ENCODE data around the gene MLLT1.

The MLLT1 gene

DNA sequence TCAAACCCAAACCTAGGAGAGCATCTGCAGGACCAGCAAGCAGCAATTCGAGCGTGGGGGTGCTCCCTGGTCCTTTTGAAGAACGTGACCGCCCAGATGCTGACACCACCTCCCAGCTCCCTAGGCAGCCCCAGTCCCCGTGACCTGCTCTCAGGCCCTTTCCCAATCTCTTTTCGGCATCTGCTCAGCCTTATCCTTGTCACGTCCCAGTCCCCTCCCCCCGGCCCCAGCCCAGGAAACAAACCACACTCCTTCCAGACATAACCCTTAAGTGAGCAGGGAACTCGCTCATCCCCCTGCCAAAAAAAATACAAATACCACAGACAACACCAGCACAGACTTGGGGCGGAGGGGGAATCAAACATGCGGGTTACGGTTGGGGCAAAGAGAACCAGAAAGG is 3.3 kb downstream of the MLLT1 start:
- in situ Hi-C loops (cut with MboI; ENCODE audit: low pct_unique_long_range_greater_than_20kb, low sequenced_read_pairs), result no loop called here
- no peak for DNase-seq

DNA sequence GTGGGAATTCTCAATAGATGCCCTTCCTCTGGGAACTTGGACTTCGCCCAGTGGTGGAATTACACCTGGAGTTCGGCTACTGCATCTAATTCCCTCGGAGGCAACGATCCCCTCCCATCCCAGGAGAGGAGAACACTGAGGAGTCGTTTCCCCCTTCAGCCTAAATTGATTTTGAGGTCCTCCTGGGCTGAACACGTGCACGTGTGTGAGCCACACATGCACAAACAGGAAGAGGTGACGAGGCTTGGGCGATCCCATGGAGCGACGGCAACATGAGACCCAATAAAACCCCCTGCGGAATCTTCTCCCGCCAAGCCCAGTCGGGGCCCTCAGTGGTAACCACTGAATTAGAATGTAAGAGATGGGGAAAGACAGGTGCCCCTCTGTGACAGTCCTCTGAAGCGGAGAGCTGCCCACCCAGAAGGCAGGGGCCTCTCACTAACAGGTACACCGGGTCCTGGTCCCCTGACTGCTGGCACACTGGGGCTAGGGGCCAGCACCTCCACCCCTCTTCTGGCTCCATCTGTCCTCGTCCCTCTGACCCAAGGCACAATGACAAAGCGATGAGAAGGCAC is 4.5 kb downstream of the MLLT1 start:
- DNase-seq, result peak; percentile 37
- in situ Hi-C loops (cut with MboI; ENCODE audit: low pct_unique_long_range_greater_than_20kb, low sequenced_read_pairs), result no loop called here

DNA sequence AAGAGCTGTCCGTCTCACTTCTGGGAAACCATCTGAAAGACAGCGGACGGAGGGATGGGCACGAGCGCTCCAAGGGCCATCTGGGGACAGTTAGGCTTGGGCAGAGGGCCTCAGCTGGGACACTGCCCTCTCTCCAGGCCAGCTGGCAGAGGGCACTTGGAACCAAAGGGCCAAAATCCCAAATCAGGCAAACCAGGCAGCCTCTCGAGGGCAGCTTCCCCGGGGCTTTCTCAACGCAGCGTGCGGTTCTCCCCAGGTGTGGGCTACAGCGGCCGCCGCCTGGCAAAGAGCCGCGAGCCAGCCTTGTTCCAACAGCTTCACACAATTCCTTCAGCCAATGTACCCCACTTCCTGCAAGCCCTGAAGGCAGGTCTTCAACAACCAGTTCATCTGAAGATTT is 5.0 kb downstream of the MLLT1 start:
- in situ Hi-C loops (cut with MboI; ENCODE audit: low pct_unique_long_range_greater_than_20kb, low sequenced_read_pairs), result no loop called here
- DNase-seq, result no peak

DNA sequence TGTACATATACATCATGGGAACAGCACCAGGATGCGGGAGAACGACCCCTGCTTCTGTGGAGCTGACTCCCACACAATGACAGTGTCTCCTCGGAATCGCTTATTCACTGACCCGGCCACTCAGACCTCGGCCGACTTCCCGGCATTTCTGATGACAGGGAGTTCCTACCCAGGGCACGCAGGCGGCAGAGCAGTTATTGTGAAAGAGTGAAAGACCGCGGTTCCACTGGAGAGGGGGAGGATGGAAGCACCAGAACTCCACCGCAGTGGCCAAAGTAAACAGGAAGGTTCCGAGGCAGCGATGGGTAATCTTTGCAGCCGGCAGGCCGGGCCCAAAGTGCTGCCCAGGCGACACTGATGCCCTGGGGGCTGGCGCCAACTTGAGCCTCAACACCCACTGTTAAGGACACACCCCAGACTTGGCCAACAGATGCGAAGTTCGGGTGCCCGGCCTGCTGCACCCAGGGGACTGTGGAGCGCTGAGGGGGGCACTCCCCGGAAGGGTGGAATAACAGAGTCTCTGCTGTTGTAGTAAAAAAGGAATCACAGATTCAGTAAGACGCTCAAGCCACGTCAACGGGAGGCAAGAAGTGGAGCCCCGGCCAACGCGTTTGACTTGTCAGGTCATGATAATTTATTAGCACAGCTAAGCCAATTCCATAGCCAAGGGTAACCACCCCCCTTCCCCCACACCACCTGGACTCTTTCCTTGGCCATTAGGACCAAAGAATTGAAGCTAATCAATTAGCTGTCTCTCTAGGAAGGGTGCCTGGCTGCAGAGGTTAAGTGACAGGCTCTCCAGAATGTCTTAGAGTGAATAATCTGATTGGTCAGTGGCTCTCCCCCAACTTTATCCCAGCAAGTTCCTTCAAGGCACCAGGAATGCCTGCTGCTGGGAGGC is 5.8 kb downstream of the MLLT1 start:
- in situ Hi-C loops (cut with MboI; ENCODE audit: low pct_unique_long_range_greater_than_20kb, low sequenced_read_pairs), result no loop called here
- DNase-seq, result peak; percentile 83

DNA sequence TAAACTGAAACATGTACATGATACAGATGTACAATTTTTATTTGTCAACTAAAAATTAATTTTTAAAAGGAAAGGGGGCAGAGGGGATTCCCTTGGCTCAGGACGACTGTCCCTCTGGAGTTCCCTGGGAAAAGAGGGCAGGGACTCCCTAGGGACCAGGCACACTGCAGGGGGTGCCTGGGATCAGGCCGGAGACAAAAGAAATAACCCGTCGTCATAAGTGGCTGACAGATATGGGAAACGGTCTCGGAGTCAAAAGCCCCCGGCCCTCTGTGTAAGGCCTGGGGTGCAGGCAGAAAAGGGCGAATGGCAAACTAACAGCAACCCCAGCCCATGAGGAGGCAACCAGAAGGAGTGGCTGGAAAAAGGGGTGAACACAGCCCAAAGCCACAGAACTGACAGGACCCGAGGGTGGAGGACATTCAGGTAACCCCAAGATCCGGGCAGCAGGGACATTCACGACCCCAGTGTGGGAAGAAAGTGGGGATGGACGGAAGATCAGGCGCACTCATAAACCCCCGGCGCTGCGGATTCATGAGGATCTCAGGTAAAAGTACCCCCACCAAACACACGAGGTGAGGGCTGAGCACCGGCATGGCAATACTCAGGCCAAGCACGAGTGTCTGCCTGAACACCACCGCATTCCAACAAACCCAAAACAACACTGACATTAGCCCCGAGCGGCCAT is 6.7 kb downstream of the MLLT1 start:
- in situ Hi-C loops (cut with MboI; ENCODE audit: low pct_unique_long_range_greater_than_20kb, low sequenced_read_pairs), result no loop called here
- DNase-seq, result no peak

DNA sequence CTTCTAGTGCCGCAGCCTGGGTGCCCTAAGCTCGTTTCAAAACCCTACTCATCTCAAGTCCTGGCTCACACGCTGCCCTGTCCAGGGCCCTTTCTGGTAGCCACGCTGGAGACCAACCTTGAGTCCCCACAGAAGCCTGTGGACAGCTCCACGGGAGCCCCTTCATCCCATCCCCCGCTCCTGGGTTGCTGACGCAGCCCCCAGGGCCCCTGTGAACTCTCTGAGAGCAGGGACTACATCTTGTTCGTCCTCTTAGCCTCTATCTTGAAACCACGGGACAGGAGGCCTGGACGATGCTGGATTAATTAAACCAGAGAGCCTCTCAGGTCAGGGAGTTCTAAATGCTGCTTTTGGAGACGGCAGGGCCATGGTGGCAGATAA is 7.4 kb downstream of the MLLT1 start:
- in situ Hi-C loops (cut with MboI; ENCODE audit: low pct_unique_long_range_greater_than_20kb, low sequenced_read_pairs), result no loop called here
- no peak for DNase-seq

DNA sequence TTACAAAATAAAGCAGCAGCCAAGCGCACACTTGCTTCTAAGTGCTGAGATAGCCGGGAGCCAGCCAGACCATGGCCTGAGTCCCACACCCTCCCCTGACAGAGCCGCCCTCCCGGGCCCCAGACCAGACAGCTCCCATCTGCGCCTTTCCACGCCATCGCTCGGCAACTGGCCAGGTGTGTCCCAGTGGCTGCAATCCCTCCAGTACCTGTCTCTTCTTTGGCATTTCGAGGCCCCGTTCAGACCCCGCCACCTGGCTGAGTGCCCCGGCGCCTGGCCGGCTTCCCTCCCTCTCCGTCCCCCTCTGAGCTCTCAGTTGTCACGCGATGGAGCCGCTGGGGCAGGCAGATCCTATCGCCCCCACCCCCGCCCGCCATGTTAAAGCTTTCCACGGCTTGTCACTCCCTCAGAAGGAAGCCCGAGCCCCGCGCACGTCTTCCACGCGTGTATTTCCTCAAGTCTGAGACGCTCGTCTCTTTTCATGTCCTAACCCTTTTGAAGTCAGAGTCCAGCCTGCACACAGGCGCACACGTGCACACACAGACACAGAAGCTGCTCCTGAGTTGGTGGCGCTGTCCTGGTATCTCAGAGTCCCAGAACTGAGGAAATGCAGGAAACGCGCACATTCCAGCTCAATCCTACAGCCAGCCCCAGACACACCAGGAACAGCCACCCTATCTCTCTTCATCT is 7.9 kb downstream of the MLLT1 start:
- in situ Hi-C loops (cut with MboI; ENCODE audit: low pct_unique_long_range_greater_than_20kb, low sequenced_read_pairs), result no loop called here
- DNase-seq, result no peak

DNA sequence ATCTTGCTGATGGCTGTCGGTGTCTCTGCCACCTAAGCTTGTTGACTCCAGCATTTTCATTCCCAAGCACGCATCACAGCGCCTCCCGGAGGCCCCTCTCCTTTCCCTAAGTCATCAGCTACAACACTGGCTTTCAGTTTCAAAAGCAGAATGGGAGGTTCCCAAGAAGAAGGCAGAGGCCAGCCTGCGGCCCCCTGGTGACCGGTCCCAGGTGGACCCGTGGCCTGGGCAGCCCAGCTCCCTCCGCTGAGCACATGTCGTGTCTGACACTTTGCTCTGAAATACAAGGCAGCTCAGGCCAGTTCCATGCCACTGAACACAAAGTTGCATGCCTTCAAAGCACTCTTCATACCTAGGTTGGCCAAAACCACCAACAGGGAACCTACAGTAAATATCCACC is 8.5 kb downstream of the MLLT1 start:
- DNase-seq, result no peak
- in situ Hi-C loops (cut with MboI; ENCODE audit: low pct_unique_long_range_greater_than_20kb, low sequenced_read_pairs), result no loop called here

DNA sequence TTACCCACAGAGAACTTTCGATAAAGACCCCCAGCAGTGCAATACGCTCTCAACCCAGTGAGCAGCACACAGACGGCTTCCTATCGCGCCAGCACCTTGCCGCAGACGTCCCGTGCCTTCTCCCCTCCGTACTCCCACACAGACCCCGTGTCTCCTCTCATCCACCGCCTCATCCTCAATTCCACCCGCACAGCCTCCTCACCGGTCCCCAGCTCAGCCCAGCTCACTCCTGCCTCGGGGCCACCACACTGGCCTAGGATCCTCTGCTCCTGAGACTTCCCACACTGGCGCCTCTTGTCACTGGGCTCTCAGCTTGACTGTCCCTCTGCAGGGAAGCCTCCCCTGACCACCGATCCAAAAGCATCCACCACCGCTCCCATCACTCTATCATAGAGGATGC is 9.0 kb downstream of the MLLT1 start:
- DNase-seq, result no peak
- in situ Hi-C loops (cut with MboI; ENCODE audit: low pct_unique_long_range_greater_than_20kb, low sequenced_read_pairs), result no loop called here

DNA sequence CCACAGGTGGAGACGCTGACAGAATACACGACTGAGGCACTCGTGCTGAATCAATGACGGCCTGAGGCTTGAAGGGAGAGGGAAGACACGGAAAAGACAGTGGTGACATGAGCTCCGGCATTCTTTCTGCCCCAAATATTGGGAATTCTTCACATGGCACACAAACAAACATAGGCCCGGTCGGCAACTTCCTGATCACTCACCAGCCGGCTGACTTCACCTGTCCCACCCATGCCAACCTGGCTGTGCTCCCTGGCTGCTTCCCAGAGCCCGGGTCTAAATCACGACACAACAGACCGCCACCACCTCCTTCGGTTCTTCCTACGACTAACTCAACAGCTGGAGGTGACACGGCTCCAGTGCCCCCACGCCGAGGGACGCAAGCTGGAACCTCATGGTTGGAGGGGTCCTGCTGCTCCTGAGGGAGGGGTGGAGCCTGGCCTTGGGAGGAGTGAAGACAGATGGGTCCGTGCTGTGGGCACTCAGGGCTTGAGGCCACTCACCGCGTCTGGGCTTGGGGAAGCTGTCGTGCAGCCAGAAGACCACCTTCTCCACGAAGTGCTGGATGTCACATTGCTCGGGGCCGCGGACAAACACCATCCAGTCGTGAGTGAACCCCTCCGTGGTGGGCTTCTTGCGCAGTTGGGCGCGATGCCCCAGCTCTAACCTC is 9.6 kb downstream of the MLLT1 start:
- no peak for DNase-seq
- in situ Hi-C loops (cut with MboI; ENCODE audit: low pct_unique_long_range_greater_than_20kb, low sequenced_read_pairs), result no loop called here

DNA sequence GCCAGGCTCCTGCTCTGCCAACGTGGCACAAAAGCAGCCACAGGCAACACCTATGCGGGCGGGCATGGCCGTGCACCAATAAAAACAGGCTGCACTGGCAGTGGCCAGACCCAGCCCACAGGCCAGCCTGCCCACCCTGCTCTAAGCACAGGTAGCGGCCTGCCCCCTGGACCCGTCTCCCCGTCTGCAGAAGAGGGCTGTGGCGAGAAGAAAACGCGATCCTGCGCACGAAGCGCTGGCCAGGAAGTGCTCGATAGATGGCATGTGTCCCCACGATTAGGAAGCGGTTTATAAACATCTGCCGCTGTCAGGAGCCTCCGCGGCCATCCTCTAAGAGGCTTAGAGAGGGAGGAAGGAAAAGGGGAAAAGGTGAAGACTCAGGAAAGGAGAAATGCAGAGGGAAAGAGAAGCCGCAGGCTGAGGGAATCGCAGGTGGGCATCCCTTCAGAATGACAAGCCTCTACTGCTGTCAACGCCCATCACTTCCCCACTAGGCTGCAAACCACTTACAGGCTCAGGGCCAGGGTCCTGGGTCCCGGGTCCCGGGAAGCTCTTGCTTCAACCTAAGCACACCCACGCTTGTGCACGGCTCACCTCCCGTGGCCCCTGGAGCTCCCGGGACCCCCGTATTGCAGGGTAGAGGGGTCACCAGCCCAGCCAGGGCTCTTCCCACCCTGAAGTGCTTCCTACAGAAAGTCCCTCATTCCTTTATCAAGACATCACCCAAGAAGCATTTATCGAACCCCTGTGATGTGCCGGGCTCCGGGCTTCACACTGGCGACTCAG is 10.5 kb downstream of the MLLT1 start:
- no peak for DNase-seq
- in situ Hi-C loops (cut with MboI; ENCODE audit: low pct_unique_long_range_greater_than_20kb, low sequenced_read_pairs), result no loop called here

DNA sequence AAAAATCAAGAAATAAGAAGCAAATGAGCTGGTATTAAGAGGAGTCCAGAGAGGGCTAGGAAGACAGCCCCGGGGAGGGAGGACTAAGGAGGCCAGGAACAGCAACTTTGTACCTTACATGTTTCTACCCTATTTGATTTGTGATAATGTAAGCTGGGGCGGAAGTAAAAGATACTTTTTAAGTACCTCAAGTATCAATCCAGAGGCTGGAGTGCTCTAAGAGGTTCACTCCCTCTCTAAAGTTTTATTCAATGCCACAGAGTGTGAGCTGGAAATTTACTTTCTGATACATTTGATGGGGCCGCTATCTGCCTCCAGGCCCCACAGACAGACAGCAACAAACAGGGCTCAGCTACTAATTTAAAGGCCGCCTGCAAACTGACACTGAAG is 11.4 kb downstream of the MLLT1 start:
- in situ Hi-C loops (cut with MboI; ENCODE audit: low pct_unique_long_range_greater_than_20kb, low sequenced_read_pairs), result no loop called here
- DNase-seq, result no peak

DNA sequence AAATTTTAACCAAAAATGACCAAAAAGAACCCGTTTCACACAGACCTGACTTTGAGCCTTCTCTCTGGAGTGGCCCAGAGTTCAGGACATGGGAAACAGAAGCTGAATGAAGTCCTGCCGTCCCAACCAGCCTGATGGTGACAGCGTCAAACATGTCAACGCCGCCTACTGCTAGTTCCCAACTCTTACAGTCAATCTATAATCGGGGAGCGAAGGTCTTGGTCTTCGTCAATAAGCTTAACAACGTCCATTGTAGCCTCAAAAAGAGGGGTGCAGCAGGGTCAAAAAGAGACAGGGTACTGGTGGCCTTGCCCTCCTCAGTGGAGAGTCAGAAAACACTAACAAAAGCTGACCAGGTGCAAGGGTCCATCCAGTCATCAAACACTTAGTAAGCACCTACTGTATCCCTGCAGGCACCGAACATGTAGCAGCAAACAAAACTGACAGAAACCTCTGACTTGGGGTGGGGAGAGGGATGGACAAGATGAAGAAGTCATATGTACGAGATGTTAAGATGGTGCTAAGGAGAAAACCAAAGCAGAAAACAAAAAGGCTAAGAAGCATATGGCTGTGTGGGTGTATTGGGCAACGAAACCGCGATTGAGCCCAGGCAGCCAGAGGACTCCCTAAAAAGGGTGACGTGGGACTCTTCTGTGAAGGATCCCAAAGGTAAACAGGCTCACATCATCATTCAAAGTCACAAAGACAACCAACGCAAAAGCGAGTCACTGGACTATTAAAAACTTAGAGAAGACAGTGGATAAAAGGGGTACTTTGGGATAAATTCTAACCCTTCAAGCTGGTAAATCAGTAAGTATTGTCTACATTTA is 12.0 kb downstream of the MLLT1 start:
- no peak for DNase-seq
- in situ Hi-C loops (cut with MboI; ENCODE audit: low pct_unique_long_range_greater_than_20kb, low sequenced_read_pairs), result no loop called here

DNA sequence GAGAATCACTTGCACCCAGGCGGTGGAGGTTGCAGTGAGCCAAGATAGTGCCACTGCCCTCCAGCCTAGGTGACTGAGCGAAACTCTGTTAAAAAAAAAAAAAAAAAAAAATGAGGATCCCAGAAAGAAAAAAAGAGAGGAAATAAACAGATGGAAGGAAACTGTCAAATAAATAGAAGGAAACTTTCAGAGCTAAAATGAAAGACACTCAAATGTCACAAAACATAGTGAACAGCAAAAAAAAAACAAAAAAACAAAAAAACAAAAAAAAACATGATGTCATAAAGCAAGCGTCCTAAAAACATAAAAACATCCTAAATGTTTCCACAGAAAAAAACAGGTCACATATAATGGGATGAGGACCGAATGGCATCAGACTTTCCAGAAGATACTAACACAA is 15.0 kb downstream of the MLLT1 start:
- DNase-seq, result no peak
- in situ Hi-C loops (cut with MboI; ENCODE audit: low pct_unique_long_range_greater_than_20kb, low sequenced_read_pairs), result no loop called here

DNA sequence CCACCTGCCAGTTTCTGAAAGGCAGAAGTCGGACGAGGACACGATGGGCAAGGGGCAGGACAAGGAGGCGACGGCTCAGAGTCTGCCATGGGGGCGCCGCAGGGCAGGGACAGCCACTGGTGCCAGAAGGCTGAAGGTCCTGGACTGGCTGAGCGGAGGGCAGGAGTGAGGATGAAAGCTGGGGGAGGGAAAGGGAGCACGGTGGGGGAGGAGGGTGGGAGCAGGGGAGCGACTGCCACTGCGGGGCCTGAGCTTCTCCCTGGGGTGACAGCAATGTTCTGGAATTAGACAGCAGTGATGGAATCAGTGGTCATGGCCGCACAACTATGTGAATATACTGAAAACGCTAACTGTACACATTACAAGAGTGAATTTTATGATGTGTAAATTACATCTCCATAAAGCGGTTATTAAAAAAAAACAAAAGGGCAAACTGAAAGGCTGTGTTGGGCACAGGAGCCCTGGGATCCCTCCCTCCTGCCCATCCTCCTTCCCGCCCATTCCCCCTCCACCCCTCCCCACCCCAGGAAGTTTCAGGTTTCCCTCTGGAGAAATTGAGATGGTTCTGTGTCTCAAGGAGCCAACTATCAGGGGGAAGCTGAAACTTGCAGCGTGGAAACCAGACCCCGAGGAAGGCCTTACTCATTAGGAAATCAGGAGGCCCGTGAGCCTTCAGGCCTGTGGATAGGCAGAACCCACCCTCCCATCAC is 15.9 kb downstream of the MLLT1 start:
- DNase-seq, result no peak
- in situ Hi-C loops (cut with MboI; ENCODE audit: low pct_unique_long_range_greater_than_20kb, low sequenced_read_pairs), result no loop called here

DNA sequence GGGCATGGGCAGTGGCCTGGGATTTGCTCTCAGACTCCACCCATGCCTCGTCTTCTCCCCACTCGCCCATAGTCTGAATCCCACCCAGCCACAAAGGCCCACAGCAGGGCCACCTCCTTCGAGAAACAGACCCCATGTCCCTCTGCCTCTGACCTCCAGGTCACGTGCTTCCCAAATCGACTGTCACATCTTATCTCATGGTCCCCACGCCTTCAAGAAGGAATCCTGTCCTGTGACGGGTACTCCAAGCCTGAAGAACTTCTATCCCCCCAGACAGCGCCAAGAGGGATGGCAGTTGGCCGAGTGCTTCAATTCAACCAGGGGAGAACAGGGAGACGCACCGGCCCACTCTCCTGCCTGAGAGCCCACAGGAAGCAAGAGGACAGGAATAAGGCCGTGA is 16.5 kb downstream of the MLLT1 start:
- in situ Hi-C loops (cut with MboI; ENCODE audit: low pct_unique_long_range_greater_than_20kb, low sequenced_read_pairs), result no loop called here
- DNase-seq, result no peak

DNA sequence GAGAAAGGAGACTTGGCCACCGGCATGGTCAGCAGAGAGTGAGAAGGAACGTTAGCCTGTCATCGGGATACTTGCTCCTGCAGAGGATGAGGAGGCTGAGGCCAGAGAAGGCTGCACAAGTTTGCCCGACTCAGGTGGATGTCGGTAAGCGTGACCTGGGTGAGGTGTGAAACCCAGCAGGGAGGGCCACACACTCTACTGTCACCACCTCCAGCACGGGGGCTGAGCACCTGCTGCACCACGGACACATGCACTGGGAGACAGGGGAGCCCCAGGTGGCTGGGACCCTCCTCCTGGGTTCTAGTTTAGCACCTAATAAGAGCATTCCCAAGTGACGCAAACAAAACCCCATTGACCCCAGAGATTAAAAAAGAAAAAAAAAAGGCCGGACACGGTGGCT is 17.3 kb downstream of the MLLT1 start:
- in situ Hi-C loops (cut with MboI; ENCODE audit: low pct_unique_long_range_greater_than_20kb, low sequenced_read_pairs), result no loop called here
- no peak for DNase-seq

Data from KBM-7 (cell line).